Activated CD8-positive, alpha-beta memory T cell treated with anti-CD3 and anti-CD28 coated beads for 24 hours (primary cell): Measurements from ENCODE around the gene HAT1.

ENCODE experiments used
- DNase-seq: peaks from one replicate; pipeline ENCODE4 v3.0.0-alpha.2; 2020

The HAT1 gene

DNA sequence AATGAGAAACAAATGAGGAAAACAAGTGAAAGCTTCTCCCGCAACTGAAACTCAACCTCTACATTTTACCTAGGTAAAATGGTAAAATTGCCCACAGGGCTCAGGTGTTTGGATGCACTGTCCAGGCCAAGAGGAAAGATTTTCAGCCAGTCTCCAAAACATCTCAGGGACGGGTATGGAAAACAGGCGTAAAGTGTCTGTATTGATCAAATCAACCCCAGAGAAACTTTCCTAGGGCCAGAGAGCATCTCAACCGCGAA, 361 bp upstream of the HAT1 start:
- DNase-seq: no peak

DNA sequence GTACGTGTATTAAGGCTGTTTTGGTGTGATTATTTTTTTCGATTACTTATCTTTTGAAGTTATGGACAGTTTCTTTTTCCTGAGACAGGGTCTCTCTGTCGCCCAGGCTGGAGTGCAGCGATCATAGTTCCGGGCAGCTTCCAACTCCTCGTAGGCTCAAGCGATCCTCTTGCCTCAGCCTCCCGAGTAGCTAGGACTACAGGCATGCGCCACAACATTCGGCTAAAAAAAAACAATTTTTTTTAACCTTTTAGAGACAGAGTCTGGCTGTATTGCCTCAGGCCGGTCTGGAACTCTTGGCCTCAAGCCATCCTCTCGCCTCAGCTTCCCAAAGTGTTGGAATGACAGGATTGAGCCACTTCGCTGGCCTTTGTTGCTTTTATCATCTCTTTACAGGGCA, 945 bp downstream of the HAT1 start:
- no peak for DNase-seq

DNA sequence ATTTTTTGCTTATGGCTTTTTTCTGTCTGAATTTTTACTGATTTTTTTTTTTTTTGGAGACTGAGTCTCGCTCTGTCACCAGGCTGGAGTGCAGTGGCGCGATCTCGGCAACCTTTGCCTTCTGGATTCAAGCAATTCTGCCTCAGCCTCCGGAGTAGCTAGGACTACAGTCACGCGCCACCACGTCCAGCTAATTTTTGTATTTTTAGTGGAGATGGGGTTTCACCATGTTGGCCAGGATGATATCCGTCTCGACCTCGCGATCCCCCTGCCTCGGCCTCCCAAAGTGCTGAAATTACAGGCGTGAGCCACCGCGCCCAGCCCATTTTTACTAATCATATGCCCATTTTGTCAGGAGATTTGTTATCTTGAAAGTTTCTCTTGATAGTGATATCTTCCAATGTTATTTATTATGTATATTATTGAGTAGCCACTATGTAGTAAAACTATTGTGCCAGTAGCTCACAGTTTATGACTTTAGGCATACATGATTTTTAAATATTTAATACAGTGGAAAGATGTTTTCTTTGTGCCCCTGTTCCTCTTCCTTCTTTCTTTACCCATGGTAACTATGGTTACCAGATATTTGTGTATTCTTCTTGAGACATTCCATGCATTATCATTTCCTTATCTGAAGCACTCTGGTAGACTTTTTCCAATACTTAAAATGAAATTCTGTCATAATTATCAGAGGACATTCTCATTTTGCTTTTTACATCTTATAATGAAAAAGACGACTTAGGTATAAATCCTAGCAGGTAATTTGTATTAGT, 2.1 kb downstream of the HAT1 start:
- no peak for DNase-seq

DNA sequence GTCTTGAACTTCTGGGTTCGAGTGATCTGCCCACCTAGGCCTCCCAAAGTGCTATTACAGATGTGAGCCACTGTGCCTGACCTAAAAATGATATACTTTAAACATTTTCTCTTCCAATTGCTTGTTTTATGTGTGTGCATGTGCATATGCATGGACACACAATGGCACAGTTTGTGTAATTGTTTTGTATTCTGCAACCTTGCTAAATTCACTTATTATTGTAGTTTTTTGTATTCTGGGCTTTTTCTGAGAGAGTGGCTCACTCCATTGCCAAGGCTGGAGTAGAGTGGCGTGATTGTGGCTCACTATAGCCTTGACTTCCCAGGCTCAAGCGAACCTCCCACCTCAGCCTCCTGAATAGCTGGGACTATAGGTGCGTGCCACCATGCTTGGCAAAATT, 8.1 kb downstream of the HAT1 start:
- DNase-seq: no peak

DNA sequence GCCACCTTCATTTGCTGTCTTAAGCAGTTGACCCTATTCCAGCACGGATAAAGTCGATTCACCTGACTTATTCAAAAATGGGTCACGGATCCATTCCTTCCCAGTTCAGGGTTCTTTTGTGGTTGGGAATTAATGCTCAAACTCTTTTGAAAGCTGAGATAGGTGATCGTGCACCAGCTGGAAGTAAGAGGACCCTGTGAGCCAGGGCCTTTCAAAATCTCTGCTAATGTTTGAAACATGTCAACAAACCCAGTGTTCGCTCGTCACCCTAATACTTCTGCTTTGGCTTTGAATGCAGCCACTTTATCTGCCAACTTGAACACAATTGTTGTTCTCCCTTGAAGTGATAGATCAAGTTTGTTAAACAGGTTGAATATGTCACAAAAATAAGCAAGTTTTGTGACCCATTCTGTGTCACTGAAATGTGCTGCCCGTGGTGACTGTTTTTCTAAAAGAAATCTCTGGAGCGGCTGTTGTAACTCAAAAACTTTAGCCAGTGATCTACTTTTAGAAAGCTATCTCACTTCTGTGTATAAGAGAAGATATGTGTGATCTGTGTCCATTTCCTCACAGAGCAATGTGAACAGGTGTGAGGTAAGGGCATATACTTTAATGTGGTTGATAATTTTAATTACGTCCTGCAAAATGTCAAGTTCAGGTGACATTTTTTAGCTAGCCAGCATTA, 16.9 kb downstream of the HAT1 start:
- no peak for DNase-seq

DNA sequence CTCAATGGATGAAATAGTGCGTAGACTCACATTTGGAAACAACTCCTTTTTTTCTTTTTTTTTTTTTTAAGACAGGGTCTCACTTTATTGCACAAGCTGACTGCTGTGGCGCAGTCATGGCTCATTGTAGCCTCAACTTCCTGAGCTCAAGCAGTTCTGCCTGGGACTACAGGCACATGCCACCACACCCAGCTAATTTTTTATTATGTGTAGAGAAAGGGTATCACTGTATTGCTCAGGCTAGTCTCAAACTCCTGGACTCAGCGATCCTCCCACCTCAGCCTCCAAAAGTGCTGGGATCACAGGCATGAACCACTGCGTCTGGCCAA, 17.4 kb downstream of the HAT1 start:
- DNase-seq: no peak

DNA sequence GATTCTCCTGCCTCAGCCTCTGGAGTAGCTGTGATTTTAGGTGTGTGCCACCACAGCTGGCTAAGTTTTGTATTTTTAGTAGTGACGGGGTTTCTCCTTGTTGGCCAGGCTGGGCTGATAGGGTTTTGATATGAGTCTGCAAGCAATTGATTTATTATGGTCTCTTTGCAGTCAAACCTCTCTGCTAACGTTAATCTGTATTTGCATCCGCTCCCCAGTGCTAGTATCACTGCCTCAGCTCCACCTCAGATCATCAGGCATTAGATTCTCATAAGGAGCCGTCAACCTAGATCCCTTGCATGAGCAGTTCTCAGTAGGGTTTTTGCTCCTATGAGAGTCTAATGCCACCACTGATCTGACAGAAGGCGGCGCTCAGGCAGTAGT, 19.0 kb downstream of the HAT1 start:
- no peak for DNase-seq

DNA sequence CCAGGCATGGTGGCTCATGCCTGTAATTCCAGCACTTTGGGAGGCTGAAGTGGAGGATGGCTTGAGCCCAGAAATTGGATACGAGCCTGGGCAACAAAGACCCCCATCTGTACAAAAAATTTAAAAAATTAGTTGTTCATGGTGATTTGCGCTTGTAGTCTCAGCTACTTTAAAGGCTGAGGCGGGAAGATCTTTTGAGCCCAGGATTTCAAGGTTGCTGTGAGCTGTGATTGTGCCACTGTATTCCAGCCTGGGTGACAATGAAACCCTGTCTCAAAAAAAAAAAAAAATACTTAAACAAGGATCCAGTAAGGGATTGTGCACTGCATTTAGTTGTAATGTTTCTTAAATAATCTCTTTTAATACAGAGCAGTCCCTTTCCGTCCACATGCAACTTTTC, 21.6 kb downstream of the HAT1 start:
- DNase-seq: no peak

DNA sequence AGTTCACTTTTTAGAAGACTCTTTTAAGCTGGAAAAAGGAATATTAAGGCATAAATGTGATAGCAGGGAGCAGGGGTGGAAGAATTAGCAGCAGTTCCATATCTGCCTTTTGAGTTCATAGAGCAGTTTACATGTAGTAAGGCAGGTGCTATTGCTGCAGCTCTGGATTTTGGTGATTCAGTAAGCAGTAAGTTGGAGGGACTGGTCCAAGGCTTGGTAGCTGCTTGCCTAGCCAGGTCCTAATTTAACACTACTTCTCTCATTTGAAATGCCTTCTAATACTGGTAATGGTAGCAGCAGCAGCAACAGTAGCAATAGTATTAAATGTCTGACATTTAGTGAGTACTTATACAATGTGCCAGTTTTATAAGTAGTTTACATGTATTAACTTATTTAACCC, 30.0 kb downstream of the HAT1 start:
- DNase-seq: no peak

DNA sequence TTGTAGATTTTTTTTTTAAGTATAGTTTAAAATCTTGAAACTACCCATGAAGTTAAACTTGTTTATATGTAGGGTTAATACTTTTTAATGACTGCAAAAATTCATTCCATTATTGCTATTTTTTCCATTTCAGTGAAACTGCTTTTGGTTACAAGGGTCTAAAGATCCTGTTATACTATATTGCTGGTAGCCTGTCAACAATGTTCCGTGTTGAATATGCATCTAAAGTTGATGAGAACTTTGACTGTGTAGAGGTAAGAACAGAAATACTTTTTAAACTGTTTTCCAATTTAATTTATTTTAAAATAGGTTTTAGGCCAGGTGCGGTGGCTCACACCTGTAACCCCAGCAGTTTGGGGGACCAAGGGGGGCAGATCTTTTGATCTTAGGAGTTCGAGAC, 30.5 kb downstream of the HAT1 start:
- no peak for DNase-seq

DNA sequence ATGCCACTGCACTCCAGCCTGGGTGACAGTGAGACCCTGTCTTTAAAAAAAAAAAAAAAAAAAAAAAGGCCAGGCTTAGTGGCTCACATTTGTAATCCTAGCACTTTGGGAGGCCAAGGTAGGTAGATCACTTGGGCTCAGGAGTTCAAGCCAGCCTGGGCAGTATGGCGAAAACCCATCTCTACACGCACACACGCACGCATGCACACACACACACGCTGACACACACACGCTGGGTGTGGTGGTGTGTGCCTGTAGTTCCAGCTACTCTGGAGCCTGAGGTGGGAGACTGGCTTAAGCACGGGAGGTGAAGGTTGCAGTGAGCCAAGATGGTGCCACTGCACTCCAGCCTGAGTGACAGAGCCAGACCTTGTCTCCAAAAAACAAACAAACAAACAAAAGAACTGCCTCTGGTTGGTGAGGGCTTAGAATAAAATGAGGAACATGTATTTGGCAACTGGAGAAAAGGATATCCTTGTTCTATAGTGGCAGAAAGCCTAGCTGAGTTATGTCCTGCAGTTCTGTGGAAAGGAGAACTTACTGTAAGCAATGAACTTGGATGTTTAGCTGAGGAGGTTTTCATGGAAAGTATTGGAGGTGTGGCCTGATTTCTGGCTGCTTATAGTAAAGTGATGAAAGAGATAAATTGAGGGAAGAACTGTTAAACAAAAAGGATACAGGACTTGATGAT, 34.0 kb downstream of the HAT1 start:
- no peak for DNase-seq

DNA sequence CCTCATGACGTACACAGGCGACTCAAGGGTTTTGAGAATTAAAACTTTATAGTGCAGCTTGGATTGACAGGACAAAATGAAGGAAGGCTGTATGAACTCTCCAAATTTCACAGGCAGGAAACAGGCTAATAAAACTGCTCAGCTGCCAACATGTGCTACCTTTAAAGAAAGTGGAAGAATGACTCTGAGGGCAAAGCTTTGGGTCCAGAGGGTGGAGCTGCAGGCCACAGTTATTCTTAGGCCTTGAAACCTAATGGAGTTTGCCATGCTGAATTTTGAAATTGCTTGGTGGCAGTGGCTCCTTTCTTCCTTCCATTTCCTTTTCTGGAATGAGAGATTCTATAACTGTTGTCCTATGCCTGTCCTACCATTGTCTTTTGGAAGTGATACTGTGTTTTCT, 34.8 kb downstream of the HAT1 start:
- DNase-seq: no peak

DNA sequence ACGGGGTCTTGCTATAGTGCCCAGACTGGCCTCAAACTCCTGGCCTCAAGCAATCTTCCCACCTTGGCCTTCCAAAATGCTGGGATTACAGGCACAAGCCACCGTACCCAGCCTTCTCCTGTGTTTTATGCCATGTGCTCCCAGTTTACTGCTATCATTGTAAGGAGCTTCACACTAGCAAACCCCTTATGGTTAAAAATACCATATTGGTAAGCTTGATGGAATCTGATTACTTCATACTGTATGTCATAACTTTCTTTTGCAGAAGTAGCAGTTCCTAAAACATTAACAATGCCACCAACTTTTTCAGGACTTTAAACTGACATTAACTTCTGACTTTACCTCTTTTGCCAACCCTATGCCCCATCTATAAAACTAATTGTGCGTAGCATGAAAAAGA, 36.2 kb downstream of the HAT1 start:
- no peak for DNase-seq

DNA sequence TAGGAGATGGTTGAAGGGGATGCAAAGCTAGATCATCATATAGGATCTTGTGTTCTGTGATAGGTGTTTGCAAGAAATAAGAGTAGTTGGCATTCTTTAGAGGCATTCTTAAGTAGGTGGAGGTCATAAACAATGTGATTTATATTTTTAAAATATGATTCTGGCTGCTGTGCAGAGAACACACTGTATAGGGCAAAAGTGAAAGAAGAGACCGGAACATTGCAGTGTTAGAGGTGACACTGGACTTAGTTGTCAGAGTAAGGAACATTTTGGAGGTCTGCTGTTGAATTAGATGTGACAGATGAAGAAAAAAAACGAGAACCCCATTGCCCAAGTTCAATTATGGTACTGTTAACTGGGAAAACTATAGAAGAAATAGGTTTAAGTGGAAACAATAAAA, 37.7 kb downstream of the HAT1 start:
- no peak for DNase-seq

DNA sequence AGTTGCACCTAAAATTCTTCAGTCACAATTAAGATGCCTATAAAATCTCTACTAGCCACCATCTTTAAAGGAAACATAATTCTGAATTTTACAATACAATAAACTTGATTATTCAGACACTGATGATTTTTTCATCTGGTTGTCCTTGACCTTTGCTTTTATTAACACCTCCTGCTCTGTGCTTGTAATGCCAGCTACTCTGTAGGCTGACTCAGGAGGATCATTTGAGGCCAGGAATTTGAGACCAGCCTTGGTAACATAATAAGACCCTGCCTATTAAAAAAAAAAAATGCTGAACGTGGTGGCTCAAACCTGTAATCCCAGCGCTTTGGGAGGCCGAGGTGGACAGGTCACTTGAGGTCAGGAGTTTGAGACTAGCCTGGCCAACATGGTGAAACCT, 38.3 kb downstream of the HAT1 start:
- DNase-seq: no peak

DNA sequence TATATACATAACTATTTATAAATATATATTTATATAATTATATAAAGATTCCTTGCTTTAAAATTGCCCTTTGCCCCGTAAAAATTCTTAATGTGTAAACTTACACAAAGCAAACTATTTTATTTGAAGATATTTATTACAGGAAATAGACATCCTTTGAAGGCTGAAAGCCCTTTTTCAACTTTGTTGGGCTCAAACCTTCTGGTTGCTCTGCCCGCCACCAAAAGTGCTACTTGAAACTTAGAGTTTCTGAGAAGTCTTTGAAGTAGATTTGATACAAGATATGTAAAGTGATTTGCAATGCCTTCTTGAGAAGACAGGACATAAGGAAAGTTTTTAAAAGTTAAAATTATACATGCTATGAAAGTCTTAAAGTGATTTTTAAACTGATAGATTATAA, 40.9 kb downstream of the HAT1 start:
- DNase-seq: no peak

DNA sequence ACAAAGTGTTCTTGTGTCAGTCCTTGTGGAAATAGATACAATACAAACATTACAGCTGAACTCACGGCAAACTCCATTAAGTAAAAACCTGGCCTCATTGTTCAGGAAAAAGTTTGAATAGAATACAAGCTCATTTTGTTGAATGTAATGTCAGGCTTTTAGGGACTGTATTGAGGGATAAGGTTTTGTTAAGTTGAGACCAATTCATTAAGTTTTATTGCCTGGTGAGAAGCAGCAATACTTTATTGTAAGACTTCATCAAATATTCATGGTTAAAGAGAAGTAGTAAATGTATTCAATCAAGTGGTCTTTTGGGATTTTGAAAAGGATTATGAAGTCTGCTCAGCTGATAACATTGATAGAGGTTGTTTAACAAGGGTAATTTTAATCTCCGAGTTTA, 42.0 kb downstream of the HAT1 start:
- DNase-seq: no peak

DNA sequence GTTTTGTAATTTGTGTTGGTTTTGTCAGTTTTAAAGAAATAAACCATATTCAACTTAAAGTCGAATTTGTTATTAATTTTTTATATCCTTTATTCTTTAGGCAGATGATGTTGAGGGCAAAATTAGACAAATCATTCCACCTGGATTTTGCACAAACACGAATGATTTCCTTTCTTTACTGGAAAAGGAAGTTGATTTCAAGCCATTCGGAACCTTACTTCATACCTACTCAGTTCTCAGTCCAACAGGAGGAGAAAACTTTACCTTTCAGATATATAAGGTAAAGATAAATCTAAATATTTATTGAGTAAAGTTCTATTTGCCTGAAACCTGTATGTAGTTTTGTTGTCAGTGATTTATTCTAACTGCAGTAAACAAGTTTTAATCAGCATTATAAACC, 43.0 kb downstream of the HAT1 start:
- DNase-seq: no peak

DNA sequence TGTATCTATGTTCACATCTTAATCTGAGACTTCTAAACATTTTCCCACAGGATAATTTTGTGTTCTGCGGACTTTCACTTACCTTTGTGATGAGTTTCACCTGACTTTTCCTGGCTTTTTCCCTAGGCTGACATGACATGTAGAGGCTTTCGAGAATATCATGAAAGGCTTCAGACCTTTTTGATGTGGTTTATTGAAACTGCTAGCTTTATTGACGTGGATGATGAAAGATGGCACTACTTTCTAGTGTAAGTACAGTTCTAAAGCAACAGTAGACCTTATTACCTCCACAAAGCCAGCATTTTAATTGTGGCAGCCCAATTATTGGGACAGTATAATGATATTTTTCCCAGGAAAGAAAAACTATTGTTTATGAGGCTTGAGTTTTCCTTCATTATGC, 43.4 kb downstream of the HAT1 start:
- no peak for DNase-seq

DNA sequence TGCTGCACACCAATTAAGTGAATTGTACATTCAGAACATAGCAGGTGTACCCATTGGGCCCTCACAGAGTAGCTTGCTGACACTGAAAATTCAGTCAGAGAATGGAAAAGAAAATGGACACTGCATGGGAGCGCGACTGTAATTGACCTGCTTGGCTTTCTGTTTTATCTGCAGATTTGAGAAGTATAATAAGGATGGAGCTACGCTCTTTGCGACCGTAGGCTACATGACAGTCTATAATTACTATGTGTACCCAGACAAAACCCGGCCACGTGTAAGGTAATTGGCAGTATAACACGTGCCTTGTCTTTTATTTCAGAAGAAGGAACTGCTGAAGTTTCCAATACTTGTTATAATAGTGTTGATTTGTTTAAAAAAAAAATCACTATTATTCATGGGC, 44.0 kb downstream of the HAT1 start:
- no peak for DNase-seq

DNA sequence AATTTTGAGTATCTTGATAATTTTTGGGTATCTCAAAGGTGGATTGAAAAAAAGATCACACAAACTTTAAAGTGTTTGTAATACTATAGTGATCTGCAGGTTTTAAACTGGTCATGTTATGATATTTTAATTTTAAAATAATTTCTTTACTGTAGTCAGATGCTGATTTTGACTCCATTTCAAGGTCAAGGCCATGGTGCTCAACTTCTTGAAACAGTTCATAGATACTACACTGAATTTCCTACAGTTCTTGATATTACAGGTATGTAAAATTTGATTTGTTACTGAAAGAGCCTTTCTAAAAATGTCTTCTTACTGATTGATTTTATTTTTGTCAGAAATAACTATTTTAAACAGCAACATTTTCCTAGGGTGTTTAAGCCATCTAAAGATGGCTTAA, 44.4 kb downstream of the HAT1 start:
- no peak for DNase-seq

DNA sequence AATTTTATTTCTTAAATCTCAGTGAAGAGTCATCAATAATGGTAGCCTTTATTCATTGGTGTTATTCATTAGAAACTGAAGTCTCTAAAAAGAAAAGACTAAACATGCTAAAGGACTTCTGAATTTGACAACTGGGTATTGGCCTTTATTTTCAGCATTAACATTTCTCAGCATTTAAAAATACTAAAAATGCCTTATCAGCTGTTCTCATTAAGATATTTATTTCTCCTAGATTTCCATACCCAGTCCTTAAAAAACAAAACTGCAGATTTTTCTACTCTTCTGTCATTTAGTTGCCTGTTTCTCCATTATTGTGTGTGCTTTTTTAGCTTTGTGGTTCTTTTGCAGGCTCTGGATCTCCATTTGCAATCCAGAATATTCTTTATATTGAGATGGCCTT, 46.2 kb downstream of the HAT1 start:
- DNase-seq: no peak

DNA sequence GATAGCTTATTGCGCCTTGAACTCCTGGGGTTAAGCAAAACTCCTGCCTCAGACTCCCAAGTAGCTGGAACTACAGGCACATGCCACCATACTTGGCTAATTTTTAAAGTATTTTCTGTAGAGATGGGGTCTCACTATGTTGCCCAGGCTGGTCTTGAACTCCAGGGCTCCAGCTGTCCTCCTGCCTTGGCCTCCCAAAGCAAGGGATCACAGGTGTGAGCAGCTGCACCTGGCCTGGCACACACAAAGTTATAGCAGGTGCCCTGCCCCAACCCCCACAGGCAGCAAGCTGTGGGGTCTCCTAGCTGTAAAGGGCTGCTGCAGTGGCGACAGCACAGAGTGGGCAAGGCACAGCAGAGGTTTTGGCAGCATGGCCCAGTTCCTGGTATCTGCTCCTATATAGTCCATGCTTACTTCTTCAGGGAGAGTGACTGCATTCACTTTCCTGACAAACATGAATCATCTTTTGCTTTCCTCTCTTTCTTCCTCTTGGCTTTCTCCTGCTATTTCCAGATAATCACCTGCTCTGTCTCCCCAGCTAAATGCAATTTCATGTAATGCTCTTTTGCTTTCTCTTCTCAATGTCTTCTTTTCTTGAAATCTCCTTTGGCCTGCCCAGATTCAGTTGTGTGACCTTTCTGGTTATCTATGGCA, 50.2 kb downstream of the HAT1 start:
- DNase-seq: no peak

DNA sequence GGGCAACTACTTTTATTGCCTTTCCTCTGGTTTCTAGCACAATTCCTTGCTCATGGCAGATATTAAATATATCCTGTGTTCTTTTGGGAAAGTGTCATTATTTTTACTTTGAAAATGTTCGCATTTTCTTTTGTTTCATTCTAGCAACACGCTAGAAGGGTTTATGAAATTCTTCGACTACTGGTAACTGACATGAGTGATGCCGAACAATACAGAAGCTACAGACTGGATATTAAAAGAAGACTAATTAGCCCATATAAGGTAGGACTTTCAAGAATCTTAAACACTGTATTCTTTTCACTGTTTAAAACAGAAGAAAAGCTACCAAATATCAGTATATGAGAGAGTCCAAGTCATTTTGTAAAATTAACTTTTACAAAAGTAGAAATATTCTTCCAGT, 56.8 kb downstream of the HAT1 start:
- no peak for DNase-seq
